GM19324 (cell line): Measurements from ENCODE around the gene CACNB1.
"Not testable (repeated sequence)": the region's sequence is repeated elsewhere in the genome, so short reads cannot be mapped to it uniquely, and the experiment has no call there.

Experiments used
- ATAC-seq: cut with Tn5 transposase; IDR thresholded peaks from one replicate; pipeline ENCODE4 v1.9.1; 2021; ENCODE audit warnings: mild to moderate bottlenecking, moderate library complexity; ENCODE audit not compliant: unreplicated experiment, low FRiP score

CACNB1 gene

DNA sequence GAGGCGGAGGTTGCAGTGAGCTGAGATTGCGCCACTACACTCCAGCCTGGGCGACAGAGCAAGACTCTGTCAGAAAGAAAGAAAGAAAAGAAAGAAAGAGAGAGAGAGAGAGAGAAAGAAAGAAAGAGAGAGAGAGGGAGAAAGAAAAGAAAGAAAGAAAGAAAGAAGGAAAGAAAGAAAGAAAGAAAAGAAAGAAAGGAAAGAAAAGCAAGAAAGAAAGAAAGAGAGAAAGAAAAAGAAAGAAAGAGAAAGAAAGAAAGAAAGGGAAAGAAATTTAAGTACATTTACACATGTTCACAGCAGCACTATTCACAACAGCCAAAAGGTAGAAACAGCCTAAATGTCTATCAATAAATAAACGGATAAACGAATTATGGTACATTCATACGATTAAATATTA lies 67.9 kb downstream of the CACNB1 start:
- not testable (repeated sequence) for ATAC-seq

DNA sequence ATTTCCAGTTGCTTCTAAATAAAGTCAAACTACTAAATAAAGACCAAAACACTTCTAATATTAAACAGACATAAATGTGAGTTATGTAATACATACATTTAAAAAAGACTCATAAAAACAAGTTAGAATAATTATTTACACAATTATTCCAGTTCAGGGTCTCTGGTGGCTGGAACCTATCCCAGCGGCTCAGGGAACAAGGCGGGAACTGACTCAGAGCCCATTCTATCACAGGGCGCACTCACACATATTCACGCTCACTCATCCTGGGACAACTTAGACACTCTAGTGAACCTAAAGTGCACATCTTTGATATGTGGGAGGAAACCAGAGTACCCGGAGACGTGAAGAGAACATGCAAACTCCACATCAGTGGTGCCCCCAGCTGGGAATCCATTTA lies 71.0 kb downstream of the CACNB1 start:
- ATAC-seq, result no peak

DNA sequence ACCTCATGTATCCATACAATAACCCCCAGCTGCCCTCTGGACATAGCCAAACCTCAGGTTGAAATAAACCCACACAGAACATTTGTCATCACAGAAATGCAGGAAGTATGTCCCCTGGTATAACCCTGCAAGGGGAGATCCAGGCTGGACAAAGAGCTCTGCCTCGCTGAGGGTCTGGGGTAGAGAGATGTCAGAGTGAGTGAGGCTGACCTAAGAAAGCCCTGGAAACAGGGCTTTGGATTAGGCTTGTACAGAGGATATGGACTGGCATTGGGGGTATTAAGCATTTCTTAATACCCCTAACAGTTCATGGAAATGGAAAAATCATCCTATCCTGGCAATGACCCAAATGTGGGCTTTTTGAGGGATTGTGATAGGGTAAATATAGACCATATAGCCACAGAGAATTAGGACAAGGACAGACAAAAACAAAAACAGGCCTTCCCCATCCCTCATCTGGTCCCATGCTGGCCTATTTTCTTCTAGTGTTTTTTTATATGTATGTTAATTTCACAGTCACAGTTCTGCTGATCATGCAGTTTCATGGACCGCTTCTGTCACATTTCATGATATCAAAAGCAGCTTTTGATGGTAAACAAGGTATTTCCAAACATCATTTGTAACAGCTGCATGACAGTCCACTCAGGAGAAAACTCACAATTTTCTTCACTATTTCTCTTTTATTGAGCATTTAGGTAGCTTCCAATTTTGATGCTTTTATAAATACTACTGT lies 72.2 kb downstream of the CACNB1 start:
- ATAC-seq, result no peak

DNA sequence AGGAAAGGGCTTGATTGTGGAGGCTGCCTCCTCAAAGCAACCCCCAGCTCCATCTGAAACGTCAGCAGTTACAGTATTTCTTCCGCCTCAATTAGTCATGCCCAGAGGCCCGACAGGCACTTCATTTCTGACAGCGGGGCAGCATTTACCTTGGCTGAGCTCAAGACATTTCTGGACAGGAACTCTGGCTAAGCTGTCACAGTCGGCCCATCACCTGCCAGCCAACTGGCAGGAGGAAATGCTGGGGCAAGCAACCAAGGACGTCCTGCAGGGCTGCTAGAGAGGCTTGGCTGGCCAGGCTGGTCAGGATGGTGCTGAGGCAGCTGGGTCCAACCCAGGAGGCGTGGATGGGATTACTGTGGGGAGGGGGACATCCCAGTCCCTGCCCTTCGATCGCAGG lies 73.8 kb downstream of the CACNB1 start:
- ATAC-seq, result no peak
